ENCODE results near the gene P2RX2. TPM values are rescaled to one million over a fixed set of nuclear protein-coding genes. Genes with fewer than 3 reads are reported as not detected.

The P2RX2 gene
- total RNA-seq, 1 experiment from 2014 or later = not detected

GRCh38 chr12:132606927-132607326 lies 11.6 kb upstream of the P2RX2 start:
- intact Hi-C loops (cut with micrococcal nuclease) = no loop called here
- H3K36me3 ChIP-seq (ENCODE audit: control insufficient read depth in 1 of 2, insufficient read depth in 2 of 2, low read length in 2 of 2) = no peaks in the 10 kb centered on the region
- H3K4me3 ChIP-seq (replicated peaks in 1 of 2; ENCODE audit: low read depth in 1 of 2, low read length in 2 of 2) = no peak overlapping the region
- RAD21 ChIA-PET (ENCODE audit: low non-redundant PET in 1 of 2, low total read pairs in 2 of 2, uncharacterized antibody in 2 of 2, unreplicated experiment in 2 of 2) = no interaction called here
- ATAC-seq = no peak
- H2AFZ ChIP-seq (ENCODE audit: low read depth, low read length, poor library complexity, severe bottlenecking) = no peak overlapping the region
- CTCF ChIA-PET = no interaction called here
- no peak overlapping the region for H3K9ac ChIP-seq (ENCODE audit: low read length)
- H3K4me2 ChIP-seq (ENCODE audit: low read length) = no peak overlapping the region
- DNase-seq (ENCODE audit: low read depth, low spot score) = no peak
- POLR2A ChIA-PET = no interaction called here
- no peaks in the 10 kb centered on the region for H3K9me3 ChIP-seq (ENCODE audit: control insufficient read depth in 1 of 2, insufficient read depth in 1 of 2, low read depth in 1 of 2, low read length in 2 of 2)
- BruUV-seq (replicated peaks) = no TSS peak
- no peaks in the 10 kb centered on the region for H3K4me1 ChIP-seq (ENCODE audit: control insufficient read depth in 1 of 2, insufficient read depth in 2 of 2, low read length in 2 of 2)
- H3K79me2 ChIP-seq (ENCODE audit: insufficient read depth, low read length) = no peaks in the 10 kb centered on the region
- H3K27me3 ChIP-seq (ENCODE audit: insufficient read depth, low read length) = no peaks in the 10 kb centered on the region
- no peak for TF ChIP-seq ATF3 (IDR thresholded peaks at IDR 0.05)
- no peak for TF ChIP-seq CTCF (IDR thresholded peaks at IDR 0.05 in 2 of 3, conservative IDR thresholded peaks at IDR 0.05 in 1 of 3; ENCODE audit: borderline replicate concordance in 1 of 3, insufficient read depth in 1 of 3, low read depth in 2 of 3, low read length in 2 of 3)
- no peak for TF ChIP-seq EZH2phosphoT487 (IDR thresholded peaks at IDR 0.05; ENCODE audit: borderline replicate concordance)
- no peak for TF ChIP-seq SRF (IDR thresholded peaks at IDR 0.05; ENCODE audit: low read depth)
- TF ChIP-seq JUND (IDR thresholded peaks at IDR 0.05) = no peak
- TF ChIP-seq ZFX (IDR thresholded peaks at IDR 0.05) = no peak
- TF ChIP-seq SIN3A (IDR thresholded peaks at IDR 0.05; ENCODE audit: low read depth) = no peak
- TF ChIP-seq YY1 (IDR thresholded peaks at IDR 0.05; ENCODE audit: extremely low read depth, insufficient replicate concordance, low read depth, low read length) = no peak
- TF ChIP-seq ELF1 (IDR thresholded peaks at IDR 0.05; ENCODE audit: borderline replicate concordance, low read depth) = no peak
- no peak for TF ChIP-seq CEBPB (IDR thresholded peaks at IDR 0.05; ENCODE audit: low read depth)
- TF ChIP-seq FOSL1 (IDR thresholded peaks at IDR 0.05; ENCODE audit: low read depth) = no peak
- no peak for TF ChIP-seq TCF7L2 (IDR thresholded peaks at IDR 0.05; ENCODE audit: borderline replicate concordance, extremely low read depth, insufficient read depth, insufficient read length)
- no peak for TF ChIP-seq POLR2AphosphoS5 (IDR thresholded peaks at IDR 0.05; ENCODE audit: low read depth, low read length)
- no peak for TF ChIP-seq MAX (IDR thresholded peaks at IDR 0.05)
- no peak for TF ChIP-seq CBX3 (IDR thresholded peaks at IDR 0.05; ENCODE audit: low read depth)
- TF ChIP-seq SP1 (IDR thresholded peaks at IDR 0.05; ENCODE audit: low read depth) = no peak
- TF ChIP-seq RAD21 (IDR thresholded peaks at IDR 0.05; ENCODE audit: low read depth) = no peak
- no peak for TF ChIP-seq EGR1 (IDR thresholded peaks at IDR 0.05; ENCODE audit: low read depth)
- no peak for TF ChIP-seq REST (IDR thresholded peaks at IDR 0.05; ENCODE audit: low read depth)
- no peaks in the 10 kb centered on the region for H3K9me2 ChIP-seq (ENCODE audit: insufficient read depth)
- H4K20me1 ChIP-seq (ENCODE audit: insufficient read depth) = no peaks in the 10 kb centered on the region
- no peak overlapping the region for H3K27ac ChIP-seq (ENCODE audit: low read depth, low read length)

Data from HCT116 (cell line).